ENCODE results near the gene RMND5A. TPM values are rescaled to one million over a fixed set of nuclear protein-coding genes. Genes with fewer than 3 reads are reported as not detected.

RMND5A gene
- total RNA-seq, 1 donor from 2014 or later = 45.0 TPM

DNA sequence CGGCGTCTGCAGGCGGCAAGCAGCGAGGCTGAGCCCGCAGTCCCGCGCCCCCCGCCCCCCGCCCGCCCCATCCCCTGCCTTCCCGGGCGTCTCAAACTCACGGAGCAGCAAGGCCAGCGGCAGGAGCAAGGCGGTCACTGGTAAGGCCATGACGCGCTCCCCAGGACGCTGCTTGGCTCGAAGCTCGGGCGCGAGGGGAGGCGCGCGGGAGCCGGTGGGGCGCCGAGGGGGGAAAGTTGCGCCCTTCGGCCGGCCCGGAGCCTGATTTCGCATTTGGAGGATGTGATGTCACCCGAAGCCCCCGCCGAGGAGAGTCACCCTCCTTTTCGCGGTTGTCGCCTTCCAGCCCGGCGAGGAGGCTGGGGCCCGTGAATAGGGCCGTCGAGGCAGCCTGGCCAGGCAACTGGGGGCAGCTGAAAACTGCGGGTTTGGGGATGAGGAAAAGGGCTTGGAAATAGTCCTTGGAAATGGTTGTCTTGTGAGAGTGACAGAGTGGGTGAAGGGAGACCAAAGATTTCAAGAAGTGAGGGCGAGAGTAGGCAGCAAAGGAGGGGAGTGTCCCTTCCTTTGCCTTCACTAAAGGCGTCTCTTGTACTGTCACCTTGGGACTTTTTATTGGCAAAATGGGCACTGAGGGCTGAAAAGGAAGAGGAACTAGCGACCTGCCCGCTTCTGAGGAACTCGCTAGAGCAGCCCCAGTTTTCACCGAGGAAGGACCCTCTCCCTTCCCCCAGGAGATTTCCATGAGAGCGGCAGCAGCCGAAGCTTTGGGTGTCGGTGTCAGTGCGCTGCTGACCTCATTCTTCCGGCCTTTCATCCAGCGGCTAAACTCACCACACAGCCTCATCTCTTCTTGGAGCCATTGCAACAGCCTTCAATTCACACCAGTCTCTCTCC is 70.8 kb downstream of the RMND5A start, which contains the start of gene CD8A:
Gene CD8A, minus strand, starts transcription at position 238 of the 897 bp plus-strand sequence. Its CDS starts 88 bp downstream, at position 150.
- H3K27ac Mint-ChIP-seq = peak within 1 kb of the TSS; percentile 19
- no peak for DNase-seq (ENCODE audit: extremely low spot score, unreplicated experiment)
- peaks cover 9% of the 10 kb centered on the region for H3K4me1 Mint-ChIP-seq (ENCODE audit: unreplicated experiment)
- peaks cover 2% of the 10 kb centered on the region for H3K9me3 Mint-ChIP-seq
- H3K36me3 Mint-ChIP-seq = no peaks in the 10 kb centered on the region
- TF ChIP-seq, protein P1, sequence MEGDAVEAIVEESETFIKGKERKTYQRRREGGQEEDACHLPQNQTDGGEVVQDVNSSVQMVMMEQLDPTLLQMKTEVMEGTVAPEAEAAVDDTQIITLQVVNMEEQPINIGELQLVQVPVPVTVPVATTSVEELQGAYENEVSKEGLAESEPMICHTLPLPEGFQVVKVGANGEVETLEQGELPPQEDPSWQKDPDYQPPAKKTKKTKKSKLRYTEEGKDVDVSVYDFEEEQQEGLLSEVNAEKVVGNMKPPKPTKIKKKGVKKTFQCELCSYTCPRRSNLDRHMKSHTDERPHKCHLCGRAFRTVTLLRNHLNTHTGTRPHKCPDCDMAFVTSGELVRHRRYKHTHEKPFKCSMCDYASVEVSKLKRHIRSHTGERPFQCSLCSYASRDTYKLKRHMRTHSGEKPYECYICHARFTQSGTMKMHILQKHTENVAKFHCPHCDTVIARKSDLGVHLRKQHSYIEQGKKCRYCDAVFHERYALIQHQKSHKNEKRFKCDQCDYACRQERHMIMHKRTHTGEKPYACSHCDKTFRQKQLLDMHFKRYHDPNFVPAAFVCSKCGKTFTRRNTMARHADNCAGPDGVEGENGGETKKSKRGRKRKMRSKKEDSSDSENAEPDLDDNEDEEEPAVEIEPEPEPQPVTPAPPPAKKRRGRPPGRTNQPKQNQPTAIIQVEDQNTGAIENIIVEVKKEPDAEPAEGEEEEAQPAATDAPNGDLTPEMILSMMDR (conservative IDR thresholded peaks at IDR 0.05) = no peak
- H3K27me3 Mint-ChIP-seq = peaks cover 89% of the 10 kb centered on the region
- H3K4me3 Mint-ChIP-seq = peak within 1 kb of the TSS; percentile 72

DNA sequence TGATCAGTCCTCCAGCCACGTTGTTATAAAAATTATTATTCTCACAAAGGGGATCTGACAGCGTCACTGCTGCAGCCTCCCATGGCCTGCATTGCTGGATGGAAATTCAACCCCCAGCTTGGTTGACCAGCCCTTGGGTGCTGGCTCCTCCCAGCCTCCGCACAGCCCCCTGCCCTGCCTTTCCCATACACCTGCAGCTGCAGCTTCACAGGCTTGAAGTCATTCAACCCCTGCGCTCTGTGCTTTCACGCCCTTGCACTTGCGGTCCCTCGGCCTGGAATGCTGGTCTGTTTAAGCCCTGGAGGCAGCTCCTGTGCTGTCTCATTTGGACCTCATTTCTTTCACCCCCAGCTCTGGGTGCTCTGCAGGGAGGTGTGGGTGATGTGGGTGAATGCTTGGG is 71.5 kb downstream of the RMND5A start:
- TF ChIP-seq, protein P1 (conservative IDR thresholded peaks at IDR 0.05) = no peak
- no peak for DNase-seq (ENCODE audit: extremely low spot score, unreplicated experiment)
- peak overlapping the region; percentile 19 for H3K27ac Mint-ChIP-seq
- H3K27me3 Mint-ChIP-seq = peaks cover 87% of the 10 kb centered on the region
- H3K4me3 Mint-ChIP-seq = peak overlapping the region; percentile 72
- H3K9me3 Mint-ChIP-seq = peaks cover 7% of the 10 kb centered on the region
- H3K4me1 Mint-ChIP-seq (ENCODE audit: unreplicated experiment) = peaks cover 9% of the 10 kb centered on the region
- no peaks in the 10 kb centered on the region for H3K36me3 Mint-ChIP-seq

DNA sequence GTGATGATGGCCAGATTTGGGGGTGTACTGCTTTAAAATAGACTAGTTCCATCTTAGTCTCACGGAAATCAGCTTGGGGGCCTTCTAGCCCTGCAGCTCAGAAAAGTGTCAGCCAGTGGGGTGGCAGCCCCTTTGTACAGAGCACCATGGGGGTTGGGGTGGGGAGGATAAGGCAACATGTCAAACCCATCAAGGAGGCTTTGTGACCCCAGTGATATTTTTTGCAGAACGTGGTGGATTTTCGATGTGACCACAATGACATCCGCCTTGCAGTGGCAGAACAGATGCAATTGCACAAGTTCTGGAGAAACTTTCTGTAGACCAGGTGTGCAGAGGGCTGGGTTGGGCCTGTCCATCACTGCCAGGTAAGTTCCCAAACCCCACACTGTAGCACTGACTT is 73.7 kb downstream of the RMND5A start:
- no peak for DNase-seq (ENCODE audit: extremely low spot score, unreplicated experiment)
- no peaks in the 10 kb centered on the region for H3K36me3 Mint-ChIP-seq
- peaks cover 15% of the 10 kb centered on the region for H3K9me3 Mint-ChIP-seq
- H3K4me1 Mint-ChIP-seq (ENCODE audit: unreplicated experiment) = peaks cover 9% of the 10 kb centered on the region
- H3K27ac Mint-ChIP-seq = no peak overlapping the region
- peaks cover 76% of the 10 kb centered on the region for H3K27me3 Mint-ChIP-seq
- TF ChIP-seq, protein P1 (conservative IDR thresholded peaks at IDR 0.05) = no peak
- H3K4me3 Mint-ChIP-seq = no peak overlapping the region

DNA sequence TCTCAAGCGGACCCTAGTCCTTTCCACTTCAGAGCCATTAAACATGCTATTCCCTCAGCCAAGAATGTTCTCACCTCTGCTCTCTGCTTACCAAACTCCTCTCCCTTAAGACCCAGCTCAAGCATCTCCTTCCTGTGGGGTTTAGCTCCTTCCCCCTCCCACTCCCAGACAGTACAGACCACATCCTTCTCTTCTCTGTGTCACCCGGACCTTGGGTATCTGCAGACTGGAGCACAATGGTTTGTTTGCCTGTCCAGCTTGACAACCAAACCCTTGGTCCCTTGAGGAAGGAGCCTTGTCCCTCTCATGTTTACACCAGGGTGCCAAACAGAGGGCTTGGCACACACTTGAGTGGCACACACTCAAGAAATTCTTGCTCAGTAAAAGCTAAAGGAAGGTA is 74.8 kb downstream of the RMND5A start:
- no peak overlapping the region for H3K4me3 Mint-ChIP-seq
- H3K36me3 Mint-ChIP-seq = no peaks in the 10 kb centered on the region
- no peak for DNase-seq (ENCODE audit: extremely low spot score, unreplicated experiment)
- TF ChIP-seq, protein P1 (conservative IDR thresholded peaks at IDR 0.05) = no peak
- H3K4me1 Mint-ChIP-seq (ENCODE audit: unreplicated experiment) = peaks cover 9% of the 10 kb centered on the region
- no peak overlapping the region for H3K27ac Mint-ChIP-seq
- peaks cover 69% of the 10 kb centered on the region for H3K27me3 Mint-ChIP-seq
- H3K9me3 Mint-ChIP-seq = peaks cover 15% of the 10 kb centered on the region

DNA sequence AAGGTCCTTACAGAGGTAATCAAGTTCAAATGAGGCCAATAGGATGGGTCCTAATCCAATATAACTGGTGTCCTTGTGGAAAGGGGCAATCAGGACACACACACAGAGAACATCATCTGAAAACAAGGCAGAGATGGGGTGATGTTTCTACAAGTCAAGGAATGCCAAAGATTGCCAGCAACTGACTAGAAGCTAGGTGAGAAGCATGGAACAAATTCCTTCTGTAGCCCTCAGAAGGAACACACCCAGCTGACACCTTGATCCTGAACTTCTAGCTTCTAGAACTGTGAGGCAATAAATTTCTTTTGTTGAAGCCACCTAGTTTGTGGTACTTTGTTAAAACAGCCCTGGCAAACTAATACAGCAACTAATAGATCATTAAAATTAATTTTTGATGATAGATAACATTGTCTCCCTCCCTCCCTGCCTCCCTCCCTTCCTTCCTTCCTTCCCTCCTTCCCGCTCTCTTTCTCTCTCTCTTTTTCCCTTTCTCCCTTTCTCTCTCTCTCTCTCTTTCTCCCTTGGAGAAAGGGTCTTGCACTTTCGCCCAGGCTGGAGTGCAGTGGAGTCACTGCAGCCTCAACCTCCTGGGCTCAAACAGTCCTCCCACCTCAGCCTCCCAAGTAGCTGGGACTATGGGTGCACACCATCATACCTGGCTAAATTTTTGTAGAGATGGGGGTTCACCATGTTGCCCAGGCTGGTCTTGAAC is 80.9 kb downstream of the RMND5A start:
- H3K27ac Mint-ChIP-seq = no peak overlapping the region
- no peaks in the 10 kb centered on the region for H3K36me3 Mint-ChIP-seq
- H3K27me3 Mint-ChIP-seq = peaks cover 12% of the 10 kb centered on the region
- TF ChIP-seq, protein P1 (conservative IDR thresholded peaks at IDR 0.05) = no peak
- no peak overlapping the region for H3K4me3 Mint-ChIP-seq
- no peaks in the 10 kb centered on the region for H3K4me1 Mint-ChIP-seq (ENCODE audit: unreplicated experiment)
- DNase-seq (ENCODE audit: extremely low spot score, unreplicated experiment) = no peak
- peaks cover 12% of the 10 kb centered on the region for H3K9me3 Mint-ChIP-seq
